ENCODE measurements around the gene USP16.

DNA sequence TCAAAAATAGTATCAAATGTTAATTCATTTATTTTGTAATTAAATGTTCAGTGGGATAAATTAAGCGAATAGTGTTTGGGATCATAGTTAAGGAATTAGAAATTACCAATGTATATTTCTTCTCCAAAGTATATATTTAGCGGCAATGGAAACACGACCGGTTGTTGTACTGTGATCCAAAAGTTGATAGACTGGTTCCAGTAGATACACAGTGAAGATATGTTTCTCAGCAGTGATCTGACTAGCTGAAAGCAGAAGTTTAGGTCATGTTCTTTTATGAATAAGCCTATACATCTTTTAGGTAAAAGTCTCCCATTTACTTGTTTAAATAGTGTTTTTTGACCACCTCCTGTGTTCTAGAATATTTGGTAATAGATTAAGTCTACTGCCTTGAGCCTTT, 8.8 kb downstream of the USP16 start:
- TF ChIP-seq, protein P1, sequence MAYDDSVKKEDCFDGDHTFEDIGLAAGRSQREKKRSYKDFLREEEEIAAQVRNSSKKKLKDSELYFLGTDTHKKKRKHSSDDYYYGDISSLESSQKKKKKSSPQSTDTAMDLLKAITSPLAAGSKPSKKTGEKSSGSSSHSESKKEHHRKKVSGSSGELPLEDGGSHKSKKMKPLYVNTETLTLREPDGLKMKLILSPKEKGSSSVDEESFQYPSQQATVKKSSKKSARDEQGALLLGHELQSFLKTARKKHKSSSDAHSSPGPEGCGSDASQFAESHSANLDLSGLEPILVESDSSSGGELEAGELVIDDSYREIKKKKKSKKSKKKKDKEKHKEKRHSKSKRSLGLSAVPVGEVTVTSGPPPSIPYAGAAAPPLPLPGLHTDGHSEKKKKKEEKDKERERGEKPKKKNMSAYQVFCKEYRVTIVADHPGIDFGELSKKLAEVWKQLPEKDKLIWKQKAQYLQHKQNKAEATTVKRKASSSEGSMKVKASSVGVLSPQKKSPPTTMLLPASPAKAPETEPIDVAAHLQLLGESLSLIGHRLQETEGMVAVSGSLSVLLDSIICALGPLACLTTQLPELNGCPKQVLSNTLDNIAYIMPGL (CRISPR knock-in tag; IDR thresholded peaks at IDR 0.05; ENCODE audit: borderline replicate concordance) = no peak
- TF ChIP-seq, protein P2, sequence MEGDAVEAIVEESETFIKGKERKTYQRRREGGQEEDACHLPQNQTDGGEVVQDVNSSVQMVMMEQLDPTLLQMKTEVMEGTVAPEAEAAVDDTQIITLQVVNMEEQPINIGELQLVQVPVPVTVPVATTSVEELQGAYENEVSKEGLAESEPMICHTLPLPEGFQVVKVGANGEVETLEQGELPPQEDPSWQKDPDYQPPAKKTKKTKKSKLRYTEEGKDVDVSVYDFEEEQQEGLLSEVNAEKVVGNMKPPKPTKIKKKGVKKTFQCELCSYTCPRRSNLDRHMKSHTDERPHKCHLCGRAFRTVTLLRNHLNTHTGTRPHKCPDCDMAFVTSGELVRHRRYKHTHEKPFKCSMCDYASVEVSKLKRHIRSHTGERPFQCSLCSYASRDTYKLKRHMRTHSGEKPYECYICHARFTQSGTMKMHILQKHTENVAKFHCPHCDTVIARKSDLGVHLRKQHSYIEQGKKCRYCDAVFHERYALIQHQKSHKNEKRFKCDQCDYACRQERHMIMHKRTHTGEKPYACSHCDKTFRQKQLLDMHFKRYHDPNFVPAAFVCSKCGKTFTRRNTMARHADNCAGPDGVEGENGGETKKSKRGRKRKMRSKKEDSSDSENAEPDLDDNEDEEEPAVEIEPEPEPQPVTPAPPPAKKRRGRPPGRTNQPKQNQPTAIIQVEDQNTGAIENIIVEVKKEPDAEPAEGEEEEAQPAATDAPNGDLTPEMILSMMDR (IDR thresholded peaks at IDR 0.05) = no peak
- TF ChIP-seq, protein P3, sequence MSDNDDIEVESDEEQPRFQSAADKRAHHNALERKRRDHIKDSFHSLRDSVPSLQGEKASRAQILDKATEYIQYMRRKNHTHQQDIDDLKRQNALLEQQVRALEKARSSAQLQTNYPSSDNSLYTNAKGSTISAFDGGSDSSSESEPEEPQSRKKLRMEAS (IDR thresholded peaks at IDR 0.05) = no peak
- no peak for TF ChIP-seq HEYL (CRISPR knock-in tag; IDR thresholded peaks at IDR 0.05)
- no peak for TF ChIP-seq NFE2L2 (conservative IDR thresholded peaks at IDR 0.05; ENCODE audit: low read length)
- TF ChIP-seq CEBPB (IDR thresholded peaks at IDR 0.05) = no peak
- TF ChIP-seq RAD21 (conservative IDR thresholded peaks at IDR 0.05 in 1 of 2, IDR thresholded peaks at IDR 0.05 in 1 of 2) = no peak
- no peak for TF ChIP-seq SMC3 (IDR thresholded peaks at IDR 0.05)
- TF ChIP-seq, protein P4, sequence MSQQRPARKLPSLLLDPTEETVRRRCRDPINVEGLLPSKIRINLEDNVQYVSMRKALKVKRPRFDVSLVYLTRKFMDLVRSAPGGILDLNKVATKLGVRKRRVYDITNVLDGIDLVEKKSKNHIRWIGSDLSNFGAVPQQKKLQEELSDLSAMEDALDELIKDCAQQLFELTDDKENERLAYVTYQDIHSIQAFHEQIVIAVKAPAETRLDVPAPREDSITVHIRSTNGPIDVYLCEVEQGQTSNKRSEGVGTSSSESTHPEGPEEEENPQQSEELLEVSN (IDR thresholded peaks at IDR 0.05; ENCODE audit: borderline replicate concordance, low read depth) = no peak
